Measurements from ENCODE around the gene SLC25A18. TPM values are rescaled to one million over a fixed set of nuclear protein-coding genes. Genes with fewer than 3 reads are reported as not detected.

Gene SLC25A18
- total RNA-seq, 1 donor from 2014 or later: not detected

DNA sequence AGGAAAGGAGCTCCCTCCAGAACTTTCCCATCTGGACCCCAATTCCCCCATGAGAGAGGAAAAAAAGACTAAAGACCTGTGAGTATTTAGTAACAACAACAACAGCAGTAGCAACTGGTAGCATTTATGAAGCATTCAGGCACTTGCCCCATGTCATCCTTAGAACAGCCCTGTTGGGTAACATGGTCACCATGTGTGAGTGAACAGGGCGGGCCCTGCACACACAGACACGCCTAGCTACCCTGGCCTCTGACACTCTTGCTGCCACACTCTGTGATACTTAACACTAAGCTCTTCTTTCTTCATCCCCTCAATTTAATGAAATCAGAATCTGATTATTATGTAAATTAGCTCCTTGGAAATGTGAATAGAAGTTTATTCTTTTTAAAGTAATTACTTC lies 26.1 kb upstream of the SLC25A18 start:
- TF ChIP-seq, protein P1, sequence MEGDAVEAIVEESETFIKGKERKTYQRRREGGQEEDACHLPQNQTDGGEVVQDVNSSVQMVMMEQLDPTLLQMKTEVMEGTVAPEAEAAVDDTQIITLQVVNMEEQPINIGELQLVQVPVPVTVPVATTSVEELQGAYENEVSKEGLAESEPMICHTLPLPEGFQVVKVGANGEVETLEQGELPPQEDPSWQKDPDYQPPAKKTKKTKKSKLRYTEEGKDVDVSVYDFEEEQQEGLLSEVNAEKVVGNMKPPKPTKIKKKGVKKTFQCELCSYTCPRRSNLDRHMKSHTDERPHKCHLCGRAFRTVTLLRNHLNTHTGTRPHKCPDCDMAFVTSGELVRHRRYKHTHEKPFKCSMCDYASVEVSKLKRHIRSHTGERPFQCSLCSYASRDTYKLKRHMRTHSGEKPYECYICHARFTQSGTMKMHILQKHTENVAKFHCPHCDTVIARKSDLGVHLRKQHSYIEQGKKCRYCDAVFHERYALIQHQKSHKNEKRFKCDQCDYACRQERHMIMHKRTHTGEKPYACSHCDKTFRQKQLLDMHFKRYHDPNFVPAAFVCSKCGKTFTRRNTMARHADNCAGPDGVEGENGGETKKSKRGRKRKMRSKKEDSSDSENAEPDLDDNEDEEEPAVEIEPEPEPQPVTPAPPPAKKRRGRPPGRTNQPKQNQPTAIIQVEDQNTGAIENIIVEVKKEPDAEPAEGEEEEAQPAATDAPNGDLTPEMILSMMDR (conservative IDR thresholded peaks at IDR 0.05; ENCODE audit: low read depth, low read length): no peak
- H3K4me3 ChIP-seq (ENCODE audit: low read depth, low read length): no peak overlapping the region
- no peak for DNase-seq (ENCODE audit: low read depth)

DNA sequence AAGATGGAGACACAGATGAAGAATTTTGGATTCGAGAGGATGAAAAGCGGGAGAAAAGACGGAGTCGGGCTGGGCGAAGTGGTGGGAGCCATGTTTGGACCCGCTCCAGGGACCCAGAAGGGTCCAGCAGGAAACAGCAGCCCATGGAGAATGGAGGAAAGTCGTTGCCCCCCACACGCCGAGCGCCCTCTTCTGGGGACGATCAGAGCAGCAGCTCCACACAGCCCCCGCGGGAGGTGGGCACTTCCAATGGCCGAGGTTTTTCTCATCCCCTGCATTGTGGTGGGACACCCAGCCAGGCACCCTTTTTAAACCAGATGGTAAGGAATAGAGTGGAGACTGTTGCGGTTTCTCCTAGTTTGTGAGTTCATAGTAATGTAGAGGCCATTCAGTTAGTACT lies 22.8 kb upstream of the SLC25A18 start:
- TF ChIP-seq, protein P1 (conservative IDR thresholded peaks at IDR 0.05; ENCODE audit: low read depth, low read length): no peak
- DNase-seq (ENCODE audit: low read depth): no peak

DNA sequence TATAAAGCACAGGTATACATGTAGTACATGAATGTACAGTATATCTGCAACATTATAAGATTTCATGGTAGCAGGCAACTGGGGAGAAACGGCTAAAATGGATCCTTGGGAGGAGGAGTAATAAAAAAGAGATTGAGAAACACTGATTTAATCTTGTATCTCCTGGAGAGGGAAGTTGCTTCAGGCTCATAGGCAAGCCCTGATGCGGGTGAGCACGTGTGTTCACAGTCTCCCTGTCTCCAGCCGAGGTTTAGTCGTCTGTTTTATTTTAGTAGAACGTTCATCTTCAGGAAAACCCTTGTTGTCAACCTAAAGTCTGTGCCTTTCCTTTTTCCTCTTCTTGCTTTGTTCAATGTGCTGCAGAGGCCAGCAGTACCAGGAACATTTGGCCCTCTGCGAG lies 21.8 kb upstream of the SLC25A18 start:
- TF ChIP-seq, protein P1 (conservative IDR thresholded peaks at IDR 0.05; ENCODE audit: low read depth, low read length): no peak
- no peak for DNase-seq (ENCODE audit: low read depth)
- no peak overlapping the region for H3K4me3 ChIP-seq (ENCODE audit: low read depth, low read length)

More for the DNA sequence above, 22.8 kb upstream of the SLC25A18 start:
- H3K4me3 ChIP-seq (ENCODE audit: low read depth, low read length): no peak overlapping the region

DNA sequence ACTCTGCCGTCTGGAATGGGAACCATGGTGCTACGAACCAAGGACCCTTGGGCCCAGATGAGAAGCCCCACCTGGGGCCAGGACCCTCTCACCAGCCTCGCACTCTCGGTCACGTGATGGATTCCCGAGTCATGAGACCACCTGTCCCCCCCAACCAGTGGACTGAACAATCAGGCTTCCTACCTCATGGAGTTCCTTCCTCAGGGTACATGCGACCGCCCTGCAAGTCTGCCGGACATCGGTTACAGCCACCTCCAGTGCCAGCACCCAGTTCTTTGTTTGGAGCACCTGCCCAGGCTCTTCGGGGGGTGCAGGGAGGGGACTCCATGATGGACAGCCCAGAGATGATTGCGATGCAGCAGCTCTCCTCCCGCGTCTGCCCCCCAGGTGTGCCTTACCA lies 20.8 kb upstream of the SLC25A18 start:
- no peak overlapping the region for H3K4me3 ChIP-seq (ENCODE audit: low read depth, low read length)

DNA sequence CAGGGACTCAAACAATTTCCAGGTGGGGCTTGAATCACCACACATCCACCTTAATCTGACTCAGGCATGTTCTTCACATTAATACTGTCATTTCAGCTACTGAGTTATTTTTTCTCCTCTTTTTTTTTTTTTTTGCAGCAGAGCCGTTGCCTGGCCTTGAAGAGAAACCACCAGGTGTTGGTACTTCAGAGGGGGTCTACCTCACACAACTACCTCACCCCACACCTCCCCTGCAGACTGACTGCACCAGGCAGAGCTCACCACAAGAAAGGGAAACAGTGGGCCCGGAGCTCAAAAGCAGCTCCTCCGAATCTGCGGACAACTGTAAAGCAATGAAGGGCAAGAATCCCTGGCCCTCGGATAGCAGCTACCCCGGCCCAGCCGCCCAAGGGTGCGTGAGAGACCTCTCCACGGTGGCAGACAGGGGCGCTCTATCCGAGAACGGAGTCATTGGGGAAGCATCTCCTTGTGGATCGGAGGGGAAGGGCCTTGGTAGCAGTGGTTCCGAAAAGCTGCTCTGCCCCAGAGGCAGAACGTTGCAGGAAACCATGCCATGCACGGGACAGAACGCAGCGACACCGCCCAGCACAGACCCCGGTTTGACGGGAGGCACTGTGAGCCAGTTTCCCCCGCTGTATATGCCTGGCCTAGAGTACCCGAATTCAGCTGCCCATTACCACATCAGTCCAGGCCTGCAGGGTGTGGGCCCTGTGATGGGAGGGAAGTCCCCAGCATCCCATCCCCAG lies 15.1 kb upstream of the SLC25A18 start:
- no peak overlapping the region for H3K4me3 ChIP-seq (ENCODE audit: low read depth, low read length)
- TF ChIP-seq, protein P1 (conservative IDR thresholded peaks at IDR 0.05; ENCODE audit: low read depth, low read length): no peak
- DNase-seq (ENCODE audit: low read depth): no peak

More for the DNA sequence above, 20.8 kb upstream of the SLC25A18 start:
- DNase-seq (ENCODE audit: low read depth): no peak
- TF ChIP-seq, protein P1 (conservative IDR thresholded peaks at IDR 0.05; ENCODE audit: low read depth, low read length): no peak

DNA sequence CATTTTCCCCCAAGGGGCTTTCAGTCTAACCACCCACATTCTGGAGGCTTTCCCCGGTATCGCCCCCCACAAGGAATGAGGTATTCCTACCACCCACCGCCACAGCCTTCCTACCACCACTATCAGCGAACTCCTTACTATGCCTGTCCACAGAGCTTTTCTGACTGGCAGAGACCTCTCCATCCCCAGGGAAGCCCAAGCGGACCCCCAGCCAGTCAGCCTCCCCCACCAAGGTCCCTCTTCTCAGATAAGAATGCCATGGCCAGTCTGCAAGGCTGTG lies 14.6 kb upstream of the SLC25A18 start:
- TF ChIP-seq, protein P1 (conservative IDR thresholded peaks at IDR 0.05; ENCODE audit: low read depth, low read length): no peak
- H3K4me3 ChIP-seq (ENCODE audit: low read depth, low read length): no peak overlapping the region

DNA sequence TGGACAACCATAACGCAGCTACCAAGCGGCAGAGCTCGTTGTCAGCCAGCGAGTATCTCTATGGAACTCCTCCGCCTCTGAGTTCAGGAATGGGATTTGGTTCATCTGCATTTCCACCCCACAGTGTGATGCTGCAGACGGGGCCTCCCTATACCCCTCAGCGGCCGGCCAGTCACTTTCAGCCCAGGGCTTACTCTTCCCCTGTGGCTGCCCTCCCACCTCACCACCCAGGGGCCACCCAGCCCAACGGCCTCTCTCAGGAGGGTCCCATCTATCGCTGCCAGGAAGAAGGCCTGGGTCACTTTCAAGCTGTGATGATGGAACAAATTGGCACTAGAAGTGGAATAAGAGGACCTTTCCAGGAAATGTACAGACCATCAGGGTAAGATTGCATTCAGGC lies 14.1 kb upstream of the SLC25A18 start:
- DNase-seq (ENCODE audit: low read depth): no peak

More for the DNA sequence above, 14.6 kb upstream of the SLC25A18 start:
- DNase-seq (ENCODE audit: low read depth): no peak

More for the DNA sequence above, 14.1 kb upstream of the SLC25A18 start:
- TF ChIP-seq, protein P1 (conservative IDR thresholded peaks at IDR 0.05; ENCODE audit: low read depth, low read length): no peak
- no peak overlapping the region for H3K4me3 ChIP-seq (ENCODE audit: low read depth, low read length)

All from epithelial cell of proximal tubule (primary cell).